Fibroblast of skin of right biceps (primary cell): ENCODE results near the gene MYCL.
A peak's percentile ranks its signal among the peaks of the same experiment; 100 is the strongest.
"Not testable (repeated sequence)": the region's sequence is repeated elsewhere in the genome, so short reads cannot be mapped to it uniquely, and the experiment has no call there.

Source experiments
- DNase-seq: peaks from one replicate; pipeline ENCODE4 v3.0.0-alpha.2; 2013

Gene MYCL

DNA sequence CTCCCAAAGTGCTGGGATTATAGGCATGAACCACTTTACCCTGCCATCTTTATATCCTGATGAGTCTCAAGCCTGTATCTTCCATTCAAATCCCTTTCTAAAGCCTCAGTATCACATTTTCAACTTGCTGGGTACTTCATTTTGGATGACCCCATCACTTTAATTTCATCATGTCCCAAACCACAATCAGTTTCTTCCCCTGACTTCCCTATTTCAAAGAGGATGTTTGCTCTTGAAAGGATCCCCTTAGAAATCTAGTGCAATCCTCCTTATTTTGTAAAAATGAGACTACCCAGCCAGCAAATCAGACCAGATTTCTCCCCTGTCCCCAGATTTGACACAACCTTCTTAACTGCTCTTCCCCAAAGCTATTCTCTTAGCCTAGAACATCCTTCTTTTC, 11.4 kb downstream of the MYCL start:
- no peak for DNase-seq

DNA sequence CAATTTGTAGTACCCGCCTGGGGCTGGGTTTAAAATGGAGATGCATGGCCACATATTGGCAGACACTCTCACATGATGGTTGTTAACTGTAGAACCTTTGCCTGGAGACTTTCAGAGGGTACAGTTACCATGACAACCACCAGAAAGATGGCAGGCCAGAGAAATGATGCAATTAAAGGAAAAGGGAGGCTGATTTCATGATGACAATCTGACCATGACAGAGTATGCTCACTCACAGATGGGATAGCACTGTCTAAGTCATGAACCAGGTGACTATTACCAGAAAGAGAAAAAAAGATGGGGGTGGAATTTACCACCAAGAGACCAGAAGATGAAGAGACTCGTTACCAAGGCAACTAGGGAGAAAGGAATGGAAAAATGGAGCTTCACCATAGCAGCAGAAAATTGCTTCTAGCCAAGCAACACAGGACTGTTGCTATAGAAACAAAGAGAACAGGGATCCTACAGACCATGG, 14.9 kb downstream of the MYCL start:
- peak; percentile 45 for DNase-seq

DNA sequence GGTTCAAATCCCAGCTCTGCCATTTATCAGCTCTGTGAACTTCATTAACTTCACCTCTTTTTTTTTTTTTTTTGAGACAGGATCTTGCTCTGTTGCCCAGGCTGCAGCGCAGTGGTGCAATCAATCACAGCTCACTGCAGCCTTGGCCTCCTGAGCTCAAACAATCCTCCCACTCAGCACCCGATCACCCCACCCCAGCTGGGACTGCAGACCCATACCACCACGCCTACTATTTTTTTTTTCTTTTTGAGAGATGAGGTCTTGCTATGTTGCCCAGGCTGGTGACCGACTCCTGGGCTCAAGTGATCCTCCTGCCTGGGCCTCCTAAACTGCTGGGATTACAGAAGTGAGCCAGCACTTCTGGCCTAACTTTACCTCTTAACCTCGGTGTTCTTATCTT, 16.2 kb downstream of the MYCL start:
- DNase-seq: no peak

DNA sequence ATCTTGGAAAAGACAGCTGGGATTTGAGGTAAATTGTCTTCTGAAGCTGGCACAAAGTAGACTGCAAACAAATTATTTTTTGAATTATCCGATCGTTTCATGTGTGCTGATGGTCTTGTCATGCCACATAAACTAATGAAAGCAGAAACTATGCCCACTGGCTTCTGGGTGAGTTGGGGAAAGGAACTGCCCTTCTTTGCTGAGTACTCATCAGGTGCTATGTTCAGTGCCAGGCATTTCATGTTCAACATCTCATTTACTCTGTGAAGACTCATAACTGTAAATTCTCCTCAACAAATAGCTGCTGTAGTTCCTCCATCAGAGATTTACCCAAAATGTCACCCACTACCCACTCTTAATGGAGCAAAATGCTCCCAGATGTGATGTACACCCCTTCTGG, 19.6 kb downstream of the MYCL start:
- no peak for DNase-seq

DNA sequence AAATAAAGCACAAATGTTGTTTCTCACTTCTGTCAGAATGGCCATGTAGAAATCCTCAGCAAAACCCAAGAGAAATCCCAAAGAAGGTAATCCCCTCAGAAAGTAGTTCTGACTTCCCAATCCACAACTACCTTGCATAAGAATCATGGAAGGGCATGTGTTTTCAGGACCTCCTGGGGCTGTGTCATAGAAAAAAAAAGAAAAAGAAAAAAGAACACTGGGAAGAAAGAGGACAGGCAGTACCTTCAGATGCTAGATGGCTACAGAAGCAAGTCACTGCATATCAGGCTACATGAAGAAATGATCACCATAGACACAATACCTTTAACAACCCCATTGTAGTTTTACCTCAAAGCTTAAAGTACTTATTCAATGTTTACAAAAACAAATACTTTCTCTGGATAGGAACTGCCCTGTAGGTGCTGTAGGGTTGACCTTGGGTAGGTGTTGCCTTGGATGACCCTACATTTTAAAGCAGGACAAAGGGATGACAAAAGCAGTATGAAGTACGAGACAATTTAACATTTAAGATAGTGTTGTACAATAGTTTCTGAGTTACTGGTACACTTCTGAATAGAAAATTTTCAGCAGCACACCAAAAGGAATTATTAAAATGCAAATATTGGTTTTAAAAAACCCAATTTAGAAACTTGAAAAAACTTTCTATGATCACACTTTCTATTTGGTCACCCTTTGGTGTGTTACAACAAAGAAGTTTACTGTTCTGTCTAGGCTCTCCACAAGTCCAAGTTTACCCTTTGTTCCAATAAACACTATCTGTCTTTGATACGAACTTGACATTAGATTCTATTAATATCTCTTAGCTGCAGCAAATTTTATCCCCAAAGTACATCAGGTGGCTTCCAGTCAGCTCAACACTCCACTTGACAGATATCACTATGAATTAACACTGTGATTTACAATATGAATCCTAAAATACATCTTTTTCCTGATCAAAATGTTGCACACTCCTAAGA, 23.4 kb downstream of the MYCL start:
- DNase-seq: no peak

DNA sequence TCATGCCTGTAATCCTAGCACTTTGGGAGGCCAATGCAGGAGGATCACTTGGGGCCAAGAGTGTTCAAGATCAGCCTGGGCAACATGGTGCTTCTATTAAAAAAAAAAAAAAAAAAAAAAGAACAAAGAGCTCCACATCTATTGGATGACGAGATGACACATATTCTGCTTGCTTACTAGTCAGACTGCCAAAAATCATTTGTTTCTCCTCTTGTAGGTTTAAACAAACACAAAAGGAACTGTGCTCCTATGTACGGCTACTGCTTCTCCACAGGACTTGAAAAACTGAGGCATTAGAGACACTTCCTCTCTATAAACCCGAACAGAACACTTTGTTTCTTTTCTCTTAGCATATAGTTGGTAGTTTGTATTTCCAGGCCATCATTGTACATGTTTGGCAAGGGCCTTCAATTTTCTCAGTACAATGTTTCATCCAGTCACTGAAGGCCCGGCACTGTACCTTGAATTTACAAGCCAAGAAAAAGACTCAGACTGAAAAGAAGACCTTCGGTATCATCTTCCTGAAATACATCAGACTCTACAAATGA, 24.4 kb downstream of the MYCL start:
- DNase-seq: no peak

DNA sequence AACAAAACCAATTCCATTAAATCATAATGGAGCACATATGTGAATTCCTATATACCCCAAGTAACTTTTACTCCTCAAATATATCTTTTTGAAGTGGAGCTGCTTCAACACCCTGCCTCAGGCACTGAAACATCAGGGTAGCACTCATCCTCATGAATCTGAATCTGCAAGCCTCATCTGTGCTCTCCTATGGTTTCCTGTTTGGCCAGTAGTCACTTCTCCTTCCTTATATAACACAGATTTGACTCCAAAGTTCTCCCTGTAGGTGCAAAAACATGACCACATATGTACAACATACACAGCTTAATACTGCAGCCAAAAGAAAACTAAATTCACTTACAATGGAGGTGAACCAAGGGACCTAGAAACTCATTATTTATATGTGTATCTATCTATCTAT, 25.6 kb downstream of the MYCL start:
- no peak for DNase-seq

DNA sequence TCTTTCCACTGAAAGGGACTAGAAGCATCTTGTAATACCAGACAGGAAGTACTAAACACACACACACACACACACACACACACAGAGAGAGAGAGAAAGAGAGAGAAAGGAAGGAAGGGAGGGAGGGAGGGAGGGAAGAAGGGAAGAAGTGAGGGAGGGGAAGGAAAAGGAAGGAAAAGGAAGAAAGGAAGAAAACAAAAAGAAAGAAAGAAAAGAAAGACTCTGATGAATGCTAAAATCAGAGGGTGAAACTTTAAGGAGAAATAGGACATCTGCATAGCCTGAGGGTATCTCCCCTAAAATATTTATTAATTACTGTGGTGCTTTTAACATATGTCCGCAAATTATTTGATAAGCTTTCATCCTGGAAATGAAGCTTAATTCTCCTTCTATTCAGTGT, 29.0 kb downstream of the MYCL start:
- DNase-seq: peak; percentile 8

DNA sequence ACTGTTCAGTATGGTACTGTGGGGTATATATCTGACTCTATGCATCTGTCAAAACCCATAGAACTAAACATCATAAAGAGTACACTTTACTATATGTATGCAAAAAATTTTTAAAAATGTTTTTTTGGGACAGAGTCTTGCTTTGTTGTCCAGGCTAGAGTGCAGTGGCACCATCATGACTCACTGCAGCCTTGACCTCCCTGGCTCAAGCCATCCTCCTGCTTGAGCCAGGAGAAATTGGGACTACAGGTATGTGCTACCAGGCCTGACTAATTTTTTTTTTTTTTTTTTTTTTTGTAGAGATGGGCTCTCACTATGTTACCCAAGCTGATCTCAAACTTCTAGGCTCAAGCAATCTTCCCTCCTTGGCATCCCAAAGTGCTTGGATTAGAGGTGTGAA, 29.9 kb downstream of the MYCL start:
- DNase-seq: no peak

DNA sequence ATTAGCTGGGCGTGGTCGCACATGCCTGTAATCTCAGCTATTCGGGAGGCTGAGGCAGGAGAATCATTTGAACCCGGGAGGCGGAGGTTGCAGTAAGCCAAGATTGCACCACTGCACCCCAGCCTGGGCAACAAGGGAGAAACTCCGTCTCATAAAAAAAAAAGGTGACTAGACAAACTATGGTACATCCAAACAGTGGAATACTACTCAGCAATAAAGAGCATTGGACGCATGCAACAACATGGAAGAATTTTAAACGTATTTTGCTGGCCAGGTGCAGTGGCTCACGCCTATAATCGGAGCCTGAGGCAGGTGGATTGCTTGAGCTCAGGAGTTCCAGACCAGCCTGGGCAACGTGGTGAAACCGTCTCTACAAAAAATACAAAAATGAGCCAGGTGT, 30.7 kb downstream of the MYCL start:
- DNase-seq: not testable (repeated sequence)

DNA sequence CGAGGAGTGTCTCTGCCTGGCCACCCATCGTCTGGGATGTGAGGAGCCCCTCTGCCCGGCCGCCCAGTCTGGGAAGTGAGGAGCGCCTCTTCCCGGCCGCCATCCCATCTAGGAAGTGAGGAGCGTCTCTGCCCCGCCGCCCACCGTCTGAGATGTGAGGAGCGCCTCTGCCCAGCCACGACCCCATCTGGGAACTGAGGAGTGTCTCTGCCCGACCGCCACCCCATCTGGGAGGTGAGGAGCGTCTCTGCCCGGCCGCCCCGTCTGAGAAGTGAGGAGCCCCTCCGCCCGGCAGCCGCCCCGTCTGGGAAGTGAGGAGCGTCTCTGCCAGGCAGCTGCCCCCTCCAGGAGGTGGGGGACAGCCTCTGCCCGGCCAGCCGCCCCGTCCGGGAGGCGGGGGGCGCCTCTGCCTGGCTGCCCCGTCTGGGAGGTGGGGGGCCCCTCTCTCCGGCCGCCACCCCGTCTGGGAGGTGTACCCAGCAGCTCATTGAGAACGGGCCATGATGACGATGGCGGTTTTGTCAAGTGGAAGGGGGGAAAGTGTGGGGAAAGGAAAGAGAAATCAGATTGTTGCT, 32.1 kb downstream of the MYCL start:
- DNase-seq: not testable (repeated sequence)

DNA sequence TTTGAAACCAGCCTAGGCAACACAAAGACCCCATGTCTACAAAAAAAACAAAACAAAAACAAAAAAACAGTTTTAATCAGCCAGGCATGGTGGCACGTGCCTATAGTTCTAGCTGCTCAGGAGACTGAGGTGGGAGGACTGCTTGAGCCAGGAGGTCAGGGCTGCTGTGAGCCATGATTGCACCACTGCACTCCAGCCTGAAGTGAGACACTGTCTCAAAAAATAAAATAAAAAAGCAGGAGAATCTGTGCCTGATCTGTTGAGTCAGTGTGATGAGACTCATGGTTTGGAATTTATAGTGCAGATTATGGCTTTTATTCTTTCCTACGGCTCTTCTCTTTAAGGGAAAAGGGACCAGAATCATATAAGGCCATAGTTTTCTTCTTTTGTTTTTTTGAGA, 35.0 kb downstream of the MYCL start:
- peak; percentile 76 for DNase-seq

DNA sequence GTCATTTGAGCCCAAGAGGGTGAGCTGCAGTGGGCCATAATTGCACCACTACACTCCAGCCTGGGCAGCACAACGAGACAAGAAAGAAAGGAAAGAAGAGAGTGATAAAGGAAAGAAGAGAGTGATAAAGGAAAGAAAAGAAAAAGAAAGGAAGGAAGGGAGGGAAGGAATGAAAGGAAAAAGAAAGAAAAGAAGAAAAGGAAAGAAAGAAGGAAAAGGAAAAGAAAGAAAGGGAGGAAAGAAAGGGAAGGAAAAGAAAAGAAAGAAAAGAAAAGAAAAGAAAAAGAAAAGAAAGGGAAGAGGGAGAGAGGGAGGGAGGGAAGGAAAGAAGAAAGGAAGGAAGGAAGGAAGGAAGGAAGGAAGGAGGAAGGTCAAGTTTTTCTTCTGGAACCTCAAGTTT, 36.0 kb downstream of the MYCL start:
- no peak for DNase-seq

DNA sequence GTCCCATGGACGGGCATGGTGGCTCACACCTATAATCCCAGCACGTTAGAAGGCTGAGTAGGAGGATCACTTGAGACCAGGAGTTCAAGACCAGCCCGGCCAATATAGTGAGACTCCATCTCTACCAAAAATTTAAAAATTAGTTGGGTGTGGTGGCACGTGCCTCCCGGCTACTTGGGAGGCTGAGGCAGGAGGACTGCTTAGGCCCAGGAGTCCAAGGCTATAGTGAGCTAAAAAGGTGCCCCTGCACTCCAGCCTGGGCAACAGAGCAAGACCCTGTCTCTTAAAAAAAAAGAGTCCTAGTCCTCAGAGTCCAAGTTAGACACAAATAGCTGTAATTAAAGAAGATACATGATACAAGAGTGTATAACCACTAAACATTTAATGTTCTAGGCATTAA, 38.5 kb downstream of the MYCL start:
- no peak for DNase-seq

DNA sequence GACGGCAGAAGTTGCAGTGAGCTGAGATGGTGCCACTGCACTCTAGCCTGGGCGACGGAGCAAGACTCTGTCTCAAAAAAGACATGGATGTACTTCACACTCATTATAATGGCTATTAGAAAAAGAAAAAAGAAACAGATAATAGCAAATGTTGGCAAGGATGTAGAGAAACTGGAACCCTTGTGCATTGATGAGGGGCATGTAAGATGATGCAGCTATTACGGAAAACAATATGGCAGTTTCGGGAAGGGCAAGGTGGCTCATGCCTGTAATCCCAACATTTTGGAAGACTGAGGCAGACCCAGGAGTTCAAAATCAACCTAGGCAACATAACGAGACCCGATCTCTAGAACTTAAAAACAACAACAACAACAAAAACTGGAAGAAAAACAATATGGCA, 40.7 kb downstream of the MYCL start:
- no peak for DNase-seq

DNA sequence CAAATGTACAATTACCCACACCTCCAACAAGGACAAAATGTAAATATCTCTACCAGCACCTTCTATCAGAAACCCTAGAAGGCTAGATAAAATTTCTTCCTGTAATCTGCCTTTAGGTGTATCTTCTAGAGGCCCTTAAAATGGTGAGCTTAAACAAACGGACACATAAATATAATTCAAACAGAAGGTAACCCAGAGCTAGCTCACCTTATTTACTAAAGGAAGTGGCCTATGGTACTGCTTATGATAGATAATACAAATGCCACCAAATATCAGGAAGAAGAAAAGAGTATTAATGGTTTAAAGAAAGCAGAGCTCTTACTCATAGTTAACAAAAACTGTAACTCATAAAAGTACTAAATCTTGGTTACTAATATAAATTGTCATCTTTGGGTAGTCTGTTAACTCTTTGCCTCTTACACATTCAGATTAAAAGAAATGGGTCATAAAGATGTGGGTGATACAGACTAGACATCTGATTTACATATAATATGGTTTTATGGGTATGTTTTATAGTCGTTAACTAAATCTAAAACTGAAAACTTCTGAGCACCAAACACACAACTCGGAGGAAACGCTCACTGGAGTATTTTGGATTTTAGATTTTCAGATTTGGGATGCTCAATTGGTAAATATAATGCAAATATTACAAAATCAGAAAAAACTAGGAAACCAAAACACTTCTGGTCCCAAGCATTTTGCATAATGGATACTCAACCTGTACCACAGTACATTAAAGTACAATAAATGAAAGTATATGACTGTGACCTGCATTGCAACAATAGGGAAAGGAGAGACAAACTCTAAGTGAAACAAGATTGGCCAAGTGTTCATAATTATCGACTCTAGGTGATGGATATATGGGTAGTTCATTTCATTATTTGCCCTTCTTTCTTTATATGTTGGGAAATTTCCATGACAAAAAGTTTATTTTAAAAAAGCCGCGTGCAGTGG, 41.6 kb downstream of the MYCL start:
- no peak for DNase-seq

DNA sequence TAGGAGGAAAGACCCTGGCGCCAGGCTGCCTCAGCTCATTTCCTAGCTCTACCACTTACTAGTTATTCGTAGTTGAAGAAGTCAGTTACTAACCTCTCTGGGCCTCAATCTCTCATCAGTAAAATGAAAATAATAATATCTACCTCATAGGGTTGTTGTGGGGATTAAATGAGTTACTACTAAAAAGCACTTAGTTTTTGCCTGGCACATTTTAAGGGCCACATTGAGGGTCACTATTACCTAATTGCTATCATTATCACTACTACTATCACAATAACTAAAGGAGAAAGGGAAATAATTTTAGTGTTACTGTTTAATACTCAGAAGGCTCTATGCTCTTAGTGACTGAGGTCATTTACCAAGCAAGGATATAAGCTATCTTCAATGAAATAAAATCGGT, 43.4 kb downstream of the MYCL start:
- DNase-seq: no peak

DNA sequence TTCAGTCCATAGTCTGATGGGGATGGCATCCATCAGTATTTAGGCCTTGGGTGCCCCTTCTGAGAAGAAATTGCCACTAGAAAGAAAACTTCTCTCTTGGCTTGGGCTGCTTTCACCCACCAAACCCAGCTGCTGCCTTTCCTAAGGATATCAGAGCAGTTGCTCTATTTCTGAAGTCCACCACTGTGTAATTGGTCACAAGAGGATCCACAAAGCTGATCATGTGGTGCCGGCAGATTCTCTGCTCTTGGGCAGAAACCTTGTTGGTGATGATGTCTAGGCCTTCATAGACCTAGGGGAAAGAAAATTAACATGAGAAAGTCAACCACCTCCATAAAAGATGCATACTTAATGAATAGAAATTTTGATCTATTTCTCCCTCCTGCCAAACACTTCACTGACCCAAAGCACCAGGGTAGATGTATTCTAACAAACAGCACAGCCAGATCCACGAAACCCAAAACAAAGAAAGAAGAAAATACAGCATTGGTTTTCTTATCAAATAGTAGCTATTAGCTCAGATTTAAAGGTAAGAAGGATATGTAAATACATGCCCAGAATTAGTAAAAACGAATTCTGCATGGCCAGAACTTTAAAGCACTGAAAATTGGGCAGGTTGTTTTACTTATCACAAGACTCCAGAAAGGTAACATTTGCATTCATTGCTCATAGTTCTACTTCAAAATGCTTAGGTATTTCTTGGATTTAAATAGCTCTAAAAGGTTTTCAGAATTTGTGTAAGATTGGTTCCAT, 44.4 kb downstream of the MYCL start:
- no peak for DNase-seq

DNA sequence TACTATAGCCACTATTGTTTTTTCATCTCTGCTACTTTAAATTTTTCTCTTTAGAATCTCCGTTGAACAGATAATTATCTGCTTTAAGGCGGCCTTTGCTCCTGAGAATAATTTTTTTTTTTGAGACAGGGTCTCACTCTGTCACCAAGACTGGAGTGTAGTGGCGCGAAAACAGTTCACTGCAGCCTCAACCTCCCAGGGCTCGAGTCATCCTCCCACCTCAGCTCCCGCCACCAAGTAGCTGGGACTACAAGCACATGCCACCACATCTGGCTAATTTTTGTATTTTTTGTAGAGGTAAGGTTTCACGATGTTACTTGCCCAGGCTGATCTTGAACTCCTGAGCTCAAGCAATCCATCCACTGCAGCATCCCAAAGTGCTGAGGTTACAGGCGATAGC, 47.0 kb downstream of the MYCL start:
- no peak for DNase-seq

DNA sequence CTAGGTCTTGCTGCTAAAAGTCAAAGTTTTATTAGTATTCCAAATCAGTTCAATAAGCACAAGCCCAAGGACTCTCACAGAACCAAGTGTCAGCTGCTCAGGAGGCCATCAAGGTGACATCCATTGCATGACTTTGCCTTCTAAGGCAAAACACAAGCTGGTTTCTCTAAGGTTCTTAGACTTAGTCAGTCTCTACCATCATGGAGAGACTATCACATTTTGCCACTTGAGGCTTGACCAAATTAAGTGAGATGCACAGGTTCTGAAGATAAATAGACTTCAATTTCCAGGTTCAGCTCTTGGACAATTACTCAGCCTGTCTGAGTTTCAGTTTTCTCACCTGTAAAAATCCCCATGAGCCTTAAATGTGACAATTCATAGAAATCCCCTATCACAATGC, 47.4 kb downstream of the MYCL start:
- DNase-seq: no peak

DNA sequence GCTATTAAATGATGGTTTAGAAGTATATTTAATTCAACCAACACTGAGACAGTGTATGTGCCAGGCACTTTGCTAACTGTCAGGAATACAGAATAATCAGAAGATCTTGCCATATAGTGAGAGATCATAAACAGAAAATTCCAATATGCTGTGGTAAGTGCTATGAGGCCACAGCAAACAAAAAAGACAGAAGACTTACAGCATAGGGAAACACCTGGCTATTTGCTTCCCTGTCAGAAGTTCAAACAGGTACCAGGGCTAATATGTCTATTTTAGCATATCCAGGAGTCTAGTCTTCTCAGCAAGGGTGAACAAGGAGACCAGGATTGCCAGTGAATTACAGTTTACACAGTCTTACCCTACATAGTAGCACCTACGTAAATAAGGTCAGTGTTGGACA, 48.8 kb downstream of the MYCL start:
- no peak for DNase-seq

DNA sequence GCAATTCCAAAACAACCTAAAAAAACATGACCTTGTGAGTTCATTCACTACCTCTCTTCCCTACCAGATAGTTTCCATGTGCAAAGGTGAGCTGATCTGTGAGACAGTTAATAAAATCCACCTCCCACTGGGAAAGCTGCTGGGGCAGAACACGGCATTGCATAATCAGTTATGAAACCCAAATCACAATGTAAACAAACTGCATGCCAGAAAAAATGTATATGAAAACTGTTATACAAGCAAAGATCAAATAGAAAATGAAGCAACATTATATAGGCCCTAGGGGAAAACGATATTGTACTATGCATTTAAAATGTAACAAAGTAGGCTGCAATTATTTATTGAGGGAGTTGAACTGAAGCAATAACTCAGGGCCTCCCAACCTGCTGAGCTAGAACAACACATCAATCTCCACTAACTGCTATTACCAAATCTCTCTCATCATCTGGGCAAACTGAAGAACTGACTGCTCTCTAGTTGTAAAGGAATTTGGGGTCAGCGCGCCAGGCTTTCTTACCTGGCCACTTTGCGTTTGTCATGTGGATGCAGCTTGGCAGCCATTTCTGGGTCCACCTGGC, 49.4 kb downstream of the MYCL start:
- DNase-seq: no peak
